B cell (primary cell): ENCODE data around the gene ARHGAP9. TPM values are rescaled to one million over a fixed set of nuclear protein-coding genes. Genes with fewer than 3 reads are reported as not detected.

Source experiments
- ATAC-seq: fragments of 200-7000 bp; cut with Tn5 transposase; one replicate; pipeline ENCODE4 v1.10.0; 2021; ENCODE audit warnings: low read depth, mild to moderate bottlenecking, moderate number of reproducible peaks, moderate library complexity
- CTCF ChIA-PET: fragments of 350-600 bp; sonication (Branson Sonifier 250); formaldehyde crosslinking; loops from one replicate; lab custom pipeline; 2021; ENCODE audit warnings: antibody characterized with exemption, inconsistent platforms; lab: Charles Lee
- POLR2A ChIA-PET: fragments of 350-600 bp; sonication (Branson Sonifier 250); formaldehyde crosslinking; loops from one replicate; lab custom pipeline; 2021; ENCODE audit warnings: antibody characterized with exemption; lab: Charles Lee
- DNase-seq: peaks from one replicate; pipeline ENCODE4 v3.0.0; 2013
- H2AFZ ChIP-seq: 2 replicates; pipeline ENCODE4 v1.6.1; 2012; ENCODE audit warnings: mild to moderate bottlenecking, low read depth, low read length; ENCODE audit not compliant: insufficient read depth, poor library complexity, severe bottlenecking
- H3K27ac ChIP-seq, 2 donors: 1 replicate in 1 of 2; 2 replicates in 1 of 2; pipeline ENCODE4 v1.5.1; 2012 to 2013; ENCODE audit warnings: low read length in 2 of 2, mild to moderate bottlenecking in 2 of 2, moderate library complexity in 1 of 2
- H3K27me3 ChIP-seq, 4 experiments: fragments of 200-600 bp in 1 of 4; sonication (generic) in 1 of 4; replicated peaks in 1 of 4; 1 replicate in 2 of 4; 2 replicates in 2 of 4; pipeline versions ENCODE4 v1.6.1 to v1.7.0; 2013 to 2016; ENCODE audit warnings: low read length in 3 of 4, mild to moderate bottlenecking in 2 of 4, mixed read lengths in 1 of 4, moderate library complexity in 1 of 4; ENCODE audit not compliant: insufficient read depth in 4 of 4, control insufficient read depth in 3 of 4; ENCODE audit errors: control extremely low read depth in 1 of 4
- H3K36me3 ChIP-seq, 2 experiments: replicated peaks in 1 of 2; 1 replicate in 1 of 2; 2 replicates in 1 of 2; pipeline versions ENCODE4 v1.6.1 to v1.7.1; 2013; ENCODE audit warnings: low read length in 1 of 2; ENCODE audit not compliant: insufficient read depth in 2 of 2, control insufficient read depth in 1 of 2; ENCODE audit errors: control extremely low read depth in 1 of 2, extremely low read depth in 1 of 2
- H3K4me1 ChIP-seq, 2 donors: fragments of 200-600 bp in 1 of 2; sonication (generic) in 1 of 2; 1 replicate in 1 of 2; 2 replicates in 1 of 2; pipeline versions ENCODE4 v1.5.1 to v1.6.1; 2013 to 2017; ENCODE audit warnings: low read length in 2 of 2; ENCODE audit not compliant: control insufficient read depth in 2 of 2, insufficient read depth in 2 of 2
- H3K4me2 ChIP-seq: replicated peaks from 2 replicates; pipeline ENCODE3; 2012; ENCODE audit warnings: mild to moderate bottlenecking, low read depth, low read length; ENCODE audit not compliant: poor library complexity, severe bottlenecking
- H3K4me3 ChIP-seq, 5 experiments: fragments of 200-600 bp in 1 of 5; sonication (generic) in 1 of 5; 1 replicate in 3 of 5; 2 replicates in 2 of 5; pipeline versions ENCODE4 v1.5.1 to v1.7.0; 2011 to 2016; ENCODE audit warnings: low read length in 4 of 5, mild to moderate bottlenecking in 4 of 5, low read depth in 2 of 5, control low read depth in 1 of 5, moderate library complexity in 1 of 5; ENCODE audit not compliant: insufficient read depth in 1 of 5; ENCODE audit errors: control extremely low read depth in 1 of 5, extremely low read depth in 1 of 5
- H3K79me2 ChIP-seq: fragments of 200-600 bp; sonication (generic); one replicate; pipeline ENCODE4 v1.6.0; 2016; ENCODE audit warnings: low read length; ENCODE audit not compliant: control insufficient read depth, insufficient read depth
- H3K9ac ChIP-seq: fragments of 200-600 bp; sonication (generic); 2 replicates; pipeline ENCODE4 v1.6.1; 2017; ENCODE audit warnings: mild to moderate bottlenecking, low read length, moderate library complexity
- H3K9me3 ChIP-seq, 3 donors: one replicate each; pipeline versions ENCODE4 v1.6.1 to v1.7.1; 2013; ENCODE audit warnings: low read length in 2 of 3; ENCODE audit not compliant: control insufficient read depth in 2 of 3, insufficient read depth in 1 of 3; ENCODE audit errors: control extremely low read depth in 1 of 3
- H4K20me1 ChIP-seq: 2 replicates; pipeline ENCODE4 v1.6.0; 2012; ENCODE audit warnings: mild to moderate bottlenecking, low read length; ENCODE audit not compliant: insufficient read depth, control insufficient read depth, poor library complexity, severe bottlenecking
- H3K27ac Mint-ChIP-seq: one replicate; pipeline ENCODE4 v1.8.0; 2021; ENCODE audit warnings: mixed read lengths
- H3K27me3 Mint-ChIP-seq: one replicate; pipeline ENCODE4 v1.8.0; 2021; ENCODE audit warnings: mixed read lengths
- H3K4me1 Mint-ChIP-seq: one replicate; pipeline ENCODE4 v1.8.0; 2021; ENCODE audit warnings: mixed read lengths
- H3K4me3 Mint-ChIP-seq: one replicate; pipeline ENCODE4 v1.8.0; 2021; ENCODE audit warnings: mixed read lengths
- H3K9me3 Mint-ChIP-seq: one replicate; pipeline ENCODE4 v1.8.0; 2022; ENCODE audit warnings: mixed read lengths; ENCODE audit not compliant: insufficient read depth
- EZH2 ChIP-seq: IDR thresholded peaks from 2 replicates; pipeline ENCODE4 v1.6.1; 2012; ENCODE audit warnings: borderline replicate concordance, low read depth, mild to moderate bottlenecking, moderate library complexity, low read length; ENCODE audit not compliant: insufficient read depth, poor library complexity, severe bottlenecking
- WGBS: methylation state at CpG from one replicate; pipeline ENCODE4 v1.1.5; 2013; ENCODE audit warnings: missing lambda C conversion rate; ENCODE audit not compliant: insufficient coverage; 5-methylcytosine and 5-hydroxymethylcytosine counted together
- intact Hi-C: fragments of 100-400 bp; cut with micrococcal nuclease; formaldehyde crosslinking; loops from one replicate; pipeline ENCODE4 v1.10.0; 2022
- polyA plus RNA-seq: library from polyadenylated mRNA; depleted of rRNA; stranded (reverse); fragments of >200 nt; gene quantifications from 2 replicates; pipeline ENCODE4 v1.2.3, GENCODE V29; 2012
- total RNA-seq, 2 donors: library from RNA; stranded (reverse); fragments of 120-200 nt in 1 of 2; gene quantifications; 1 replicate in 1 of 2; 2 replicates in 1 of 2; pipeline versions ENCODE4 v1.2.3 to v1.2.4, GENCODE V29; 2013 to 2022
- TF ChIP-seq, protein P1 (sequence below): fragments of 200-600 bp; IDR thresholded peaks from one replicate; pipeline ENCODE4 v1.8.0; 2022; ENCODE audit warnings: antibody characterized with exemption, mild to moderate bottlenecking

Gene ARHGAP9
- total and polyA plus RNA-seq, 2 donors (not counting 1 experiment from before 2014, with no cell fraction given), result 161 to 390 TPM

DNA sequence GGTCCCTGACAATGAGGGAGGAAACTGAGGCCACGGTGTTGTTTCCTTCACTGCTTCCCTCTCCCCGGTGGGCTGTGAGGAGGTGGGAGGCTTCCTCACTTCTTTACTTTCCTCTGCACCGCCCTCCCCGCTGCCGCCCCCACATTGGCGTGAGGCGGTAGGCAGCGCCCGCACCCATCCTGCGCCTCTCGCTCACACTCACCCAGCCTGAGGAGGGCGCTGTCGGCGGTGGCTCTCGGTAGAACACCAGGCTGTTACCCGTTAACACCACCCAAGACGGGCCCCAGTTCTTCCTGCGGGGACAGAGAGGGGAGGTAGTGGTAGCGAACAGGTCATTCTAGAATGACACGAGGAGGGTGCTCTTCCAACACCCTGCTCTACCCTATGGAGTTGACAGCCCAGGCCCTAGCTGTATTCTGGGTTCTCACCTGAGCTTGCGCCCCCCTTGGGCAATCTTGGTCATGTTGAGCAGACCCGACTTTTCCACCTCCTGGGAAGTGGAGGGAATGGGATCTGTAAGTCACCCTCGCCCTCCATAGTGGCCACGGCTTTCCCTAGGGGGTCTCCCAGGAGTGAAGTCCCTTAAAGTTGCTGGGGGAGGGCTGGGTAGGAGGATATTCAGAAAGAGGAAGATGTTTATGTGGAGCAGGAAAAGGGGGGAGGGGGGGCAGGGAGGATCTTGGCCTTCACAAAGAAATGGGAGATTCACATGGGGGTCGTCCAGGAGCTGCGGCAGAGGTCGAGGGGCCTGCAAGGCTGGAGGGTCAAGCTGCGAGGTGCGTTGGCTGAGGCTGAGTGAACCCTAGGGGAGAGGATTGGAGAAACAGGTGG lies 3.3 kb downstream of the ARHGAP9 start:
- Histone ChIP-seq H3K9ac (peak overlapping the region; percentile 88), H3K27me3 (no peaks in the 10 kb centered on the region), H3K4me1 (peaks cover 63 to 84% of the 10 kb centered on the region in 2 donors), H3K9me3 (no peaks in the 10 kb centered on the region), H3K79me2 (peaks cover 72% of the 10 kb centered on the region), H3K4me2 (peak overlapping the region; percentile 95), H3K27ac (peak overlapping the region; percentile 91 to 99), H3K4me3 (peak overlapping the region; percentile 78 to 94 (median 85)), H2AFZ (peak overlapping the region; percentile 43), H3K36me3 (peaks cover 2 to 36% of the 10 kb centered on the region in 2 experiments), H4K20me1 (peaks cover 23% of the 10 kb centered on the region)
- peak overlapping the region; percentile 98 for H3K27ac Mint-ChIP-seq
- H3K27me3 Mint-ChIP-seq, result no peaks in the 10 kb centered on the region
- peak; percentile 65 for DNase-seq
- intact Hi-C loops, result loop anchor here (1.0 to 5.0 kb wide), 2 partner anchors 14 to 146 kb away; no protein-coding TSS in a partner anchor
- H3K4me3 Mint-ChIP-seq, result peak overlapping the region; percentile 99
- ChIA-PET POLR2A (interaction anchor here (0.5 to 5.3 kb wide), 8 partner anchors 10 to 724 kb away, joined by 3 to 39 read pairs (median 4); partner anchors contain the start of genes DDIT3 and PRIM1), CTCF (interaction anchor here (0.9 to 10.4 kb wide), 9 partner anchors 10 to 168 kb away, joined by 3 to 166 read pairs (median 5); partner anchors contain the start of genes DDIT3, GLI1, INHBE and MARS1)
- peaks cover 81% of the 10 kb centered on the region for H3K4me1 Mint-ChIP-seq
- no peaks in the 10 kb centered on the region for H3K9me3 Mint-ChIP-seq
- peak; percentile 25 for ATAC-seq
- 2% methylated on average over 18 of the region's 29 CpGs for WGBS
- TF ChIP-seq, protein P1, sequence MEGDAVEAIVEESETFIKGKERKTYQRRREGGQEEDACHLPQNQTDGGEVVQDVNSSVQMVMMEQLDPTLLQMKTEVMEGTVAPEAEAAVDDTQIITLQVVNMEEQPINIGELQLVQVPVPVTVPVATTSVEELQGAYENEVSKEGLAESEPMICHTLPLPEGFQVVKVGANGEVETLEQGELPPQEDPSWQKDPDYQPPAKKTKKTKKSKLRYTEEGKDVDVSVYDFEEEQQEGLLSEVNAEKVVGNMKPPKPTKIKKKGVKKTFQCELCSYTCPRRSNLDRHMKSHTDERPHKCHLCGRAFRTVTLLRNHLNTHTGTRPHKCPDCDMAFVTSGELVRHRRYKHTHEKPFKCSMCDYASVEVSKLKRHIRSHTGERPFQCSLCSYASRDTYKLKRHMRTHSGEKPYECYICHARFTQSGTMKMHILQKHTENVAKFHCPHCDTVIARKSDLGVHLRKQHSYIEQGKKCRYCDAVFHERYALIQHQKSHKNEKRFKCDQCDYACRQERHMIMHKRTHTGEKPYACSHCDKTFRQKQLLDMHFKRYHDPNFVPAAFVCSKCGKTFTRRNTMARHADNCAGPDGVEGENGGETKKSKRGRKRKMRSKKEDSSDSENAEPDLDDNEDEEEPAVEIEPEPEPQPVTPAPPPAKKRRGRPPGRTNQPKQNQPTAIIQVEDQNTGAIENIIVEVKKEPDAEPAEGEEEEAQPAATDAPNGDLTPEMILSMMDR, result peak; percentile 87
- TF ChIP-seq EZH2, result no peak
